Loucy (cell line): ENCODE data around the gene PLG.
"Not testable (repeated sequence)": the region's sequence is repeated elsewhere in the genome, so short reads cannot be mapped to it uniquely, and the experiment has no call there.

Experiments
- EZH2phosphoT487 ChIP-seq: fragments of 200-600 bp; IDR thresholded peaks from 2 replicates; pipeline ENCODE4 v1.6.1; 2018; ENCODE audit warnings: antibody characterized with exemption, mild to moderate bottlenecking, moderate library complexity, borderline replicate concordance
- TF ChIP-seq, protein P1 (sequence below): fragments of 200-600 bp; sonication (generic); conservative IDR thresholded peaks from 2 replicates; pipeline ENCODE4 v1.5.1; 2014; ENCODE audit warnings: mild to moderate bottlenecking, antibody characterized with exemption, low read length

DNA sequence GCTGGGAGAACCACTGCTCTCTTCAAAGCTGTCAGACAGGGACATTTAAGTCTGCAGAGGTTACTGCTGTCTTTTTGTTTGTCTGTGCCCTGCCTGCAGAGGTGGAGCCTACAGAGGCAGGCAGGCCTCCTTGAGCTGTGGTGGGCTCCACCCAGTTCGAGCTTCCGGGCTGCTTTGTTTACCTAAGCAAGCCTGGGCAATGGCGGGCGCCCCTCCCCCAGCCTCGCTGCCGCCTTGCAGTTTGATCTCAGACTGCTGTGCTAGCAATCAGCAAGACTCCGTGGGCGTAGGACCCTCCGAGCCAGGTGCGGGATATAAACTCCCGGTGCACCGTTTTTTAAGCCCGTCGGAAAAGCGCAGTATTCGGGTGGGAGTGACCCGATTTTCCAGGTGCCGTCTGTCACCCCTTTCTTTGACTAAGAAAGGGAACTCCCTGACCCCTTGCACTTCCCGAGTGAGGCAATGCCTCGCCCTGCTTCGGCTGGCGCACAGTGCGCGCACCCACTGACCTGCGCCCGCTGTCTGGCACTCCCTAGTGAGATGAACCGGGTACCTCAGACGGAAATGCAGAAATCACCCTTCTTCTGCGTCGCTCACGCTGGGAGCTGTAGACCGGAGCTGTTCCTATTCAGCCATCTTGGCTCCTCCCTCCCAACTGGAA lies 16.8 kb upstream of the PLG start:
- not testable (repeated sequence) for TF ChIP-seq EZH2phosphoT487
- TF ChIP-seq, protein P1, sequence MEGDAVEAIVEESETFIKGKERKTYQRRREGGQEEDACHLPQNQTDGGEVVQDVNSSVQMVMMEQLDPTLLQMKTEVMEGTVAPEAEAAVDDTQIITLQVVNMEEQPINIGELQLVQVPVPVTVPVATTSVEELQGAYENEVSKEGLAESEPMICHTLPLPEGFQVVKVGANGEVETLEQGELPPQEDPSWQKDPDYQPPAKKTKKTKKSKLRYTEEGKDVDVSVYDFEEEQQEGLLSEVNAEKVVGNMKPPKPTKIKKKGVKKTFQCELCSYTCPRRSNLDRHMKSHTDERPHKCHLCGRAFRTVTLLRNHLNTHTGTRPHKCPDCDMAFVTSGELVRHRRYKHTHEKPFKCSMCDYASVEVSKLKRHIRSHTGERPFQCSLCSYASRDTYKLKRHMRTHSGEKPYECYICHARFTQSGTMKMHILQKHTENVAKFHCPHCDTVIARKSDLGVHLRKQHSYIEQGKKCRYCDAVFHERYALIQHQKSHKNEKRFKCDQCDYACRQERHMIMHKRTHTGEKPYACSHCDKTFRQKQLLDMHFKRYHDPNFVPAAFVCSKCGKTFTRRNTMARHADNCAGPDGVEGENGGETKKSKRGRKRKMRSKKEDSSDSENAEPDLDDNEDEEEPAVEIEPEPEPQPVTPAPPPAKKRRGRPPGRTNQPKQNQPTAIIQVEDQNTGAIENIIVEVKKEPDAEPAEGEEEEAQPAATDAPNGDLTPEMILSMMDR, result not testable (repeated sequence)
